Left ventricle myocardium superior (tissue), 1 donor: ENCODE measurements around the gene CCR4. TPM values are rescaled to one million over a fixed set of nuclear protein-coding genes. Genes with fewer than 3 reads are reported as not detected.

Experiments used
- ATAC-seq: fragments of 200-7000 bp; cut with Tn5 transposase; one replicate; pipeline ENCODE4 v1.9.1; 2020; ENCODE audit warnings: mild to moderate bottlenecking, moderate library complexity
- DNase-seq: peaks from one replicate; pipeline ENCODE4 v3.0.0-alpha.2; 2020
- intact Hi-C: fragments of 100-400 bp; cut with micrococcal nuclease; formaldehyde crosslinking; loops from one replicate; pipeline ENCODE4 v1.11.0; 2022
- total RNA-seq: library from RNA; stranded (reverse); fragmentation: NEBNext Ultra II Directional; extraction: Animal tissue kit (Norgen Biotek cat#: 25700); gene quantifications from one replicate; pipeline ENCODE4 v1.2.1, GENCODE V29; 2021
- donor health status: DM: no; HTN: yes; CAD: no; lungs with severe emphysema.

CCR4 gene
- total RNA-seq, 1 donor from 2014 or later, result not detected

DNA sequence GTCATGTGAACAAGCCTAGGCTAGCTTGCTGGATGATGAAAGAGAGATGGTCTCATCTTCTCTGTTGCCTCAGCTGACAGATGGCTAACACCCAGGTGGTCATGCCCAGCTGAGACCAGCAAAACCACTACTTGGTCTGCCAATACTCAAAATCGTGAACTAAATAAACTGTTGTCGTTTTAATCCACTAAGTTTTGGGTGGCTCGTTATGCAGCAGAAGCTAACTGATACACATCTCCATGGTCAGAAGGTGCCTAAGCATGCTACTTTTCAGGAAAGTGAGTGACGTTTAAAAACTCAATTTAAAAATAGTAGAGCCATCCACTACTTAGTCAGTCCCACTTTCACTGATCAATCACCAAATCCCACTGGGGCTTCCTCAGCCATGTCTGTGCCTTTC lies 52.8 kb downstream of the CCR4 start:
- intact Hi-C loops, result no loop called here
- DNase-seq, result no peak
- no peak for ATAC-seq

DNA sequence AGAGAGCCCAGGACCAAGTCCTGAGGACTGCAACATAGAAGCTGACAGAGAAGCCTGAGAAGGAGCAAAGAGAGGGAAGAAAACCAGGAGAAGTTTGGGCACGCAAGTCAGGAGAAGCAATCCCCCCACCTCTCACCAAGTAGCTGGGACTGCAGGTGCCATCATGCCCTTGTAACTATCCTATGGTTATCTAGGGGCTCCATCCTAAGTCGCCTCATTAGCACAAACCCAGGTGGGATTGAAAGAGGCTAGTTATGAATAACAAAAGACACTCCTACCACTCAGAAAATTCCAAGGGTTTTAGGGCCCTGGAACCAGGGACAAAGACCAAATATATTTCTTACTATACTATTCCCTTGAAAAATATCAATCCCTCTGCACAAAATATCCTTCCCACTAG lies 53.5 kb downstream of the CCR4 start:
- DNase-seq, result no peak
- intact Hi-C loops, result no loop called here
- ATAC-seq, result no peak

Other genes with a start within 250 kb of the CCR4 start
- not detected for gene TRIM71, start 133.6 kb upstream of the CCR4 start, total RNA-seq
- 18.9 TPM for gene GLB1, start 145.5 kb downstream of the CCR4 start, total RNA-seq
- gene TMPPE, start 145.5 kb downstream of the CCR4 start, total RNA-seq, result 3.9 TPM
- gene CRTAP, start 162.4 kb downstream of the CCR4 start, total RNA-seq, result 94.6 TPM